Glutamatergic neuron (in vitro differentiated cells): ENCODE results near the gene SLC38A8. TPM values are rescaled to one million over a fixed set of nuclear protein-coding genes. Genes with fewer than 3 reads are reported as not detected.

ENCODE experiments used
- DNase-seq: peaks from one replicate; pipeline ENCODE4 v3.0.0; 2022
- H3K27ac Mint-ChIP-seq: one replicate; pipeline ENCODE4 v1.8.0; 2020; ENCODE audit warnings: mild to moderate bottlenecking, mixed read lengths, inconsistent platforms; ENCODE audit not compliant: unreplicated experiment
- H3K27me3 Mint-ChIP-seq: one replicate; pipeline ENCODE4 v1.8.0; 2020; ENCODE audit warnings: mild to moderate bottlenecking, moderate library complexity, mixed read lengths, inconsistent platforms; ENCODE audit not compliant: unreplicated experiment
- H3K36me3 Mint-ChIP-seq: one replicate; pipeline ENCODE4 v1.8.0; 2020; ENCODE audit warnings: mild to moderate bottlenecking, mixed read lengths, inconsistent platforms; ENCODE audit not compliant: unreplicated experiment
- H3K4me1 Mint-ChIP-seq: one replicate; pipeline ENCODE4 v1.8.0; 2020; ENCODE audit warnings: mild to moderate bottlenecking, low read depth, mixed read lengths, inconsistent platforms; ENCODE audit not compliant: unreplicated experiment
- H3K4me3 Mint-ChIP-seq: one replicate; pipeline ENCODE4 v1.8.0; 2020; ENCODE audit warnings: mild to moderate bottlenecking, mixed read lengths, inconsistent platforms; ENCODE audit not compliant: unreplicated experiment
- H3K9me3 Mint-ChIP-seq: one replicate; pipeline ENCODE4 v1.8.0; 2020; ENCODE audit warnings: mild to moderate bottlenecking, moderate library complexity, mixed read lengths, inconsistent platforms; ENCODE audit not compliant: unreplicated experiment
- long read RNA-seq: library from polyadenylated mRNA; unstranded; transcript quantifications from one replicate; pipeline ENCODE4 v2.0.0, GENCODE V29; 2020; ENCODE audit not compliant: unreplicated experiment
- total RNA-seq: library from RNA; stranded (reverse); fragmentation: NEBNext Ultra II Directional; extraction: Animal tissue kit (Norgen Biotek cat#: 25700); gene quantifications from one replicate; pipeline ENCODE4 v1.2.1, GENCODE V29; 2021; ENCODE audit not compliant: unreplicated experiment
- TF ChIP-seq, protein P1 (sequence below): fragments of 200-600 bp; sonication (generic); IDR thresholded peaks from one replicate; pipeline ENCODE4 v1.5.0; 2021; ENCODE audit not compliant: partially characterized antibody, unreplicated experiment

SLC38A8 gene
- total RNA-seq = not detected
- long read RNA-seq = 0 reads

DNA sequence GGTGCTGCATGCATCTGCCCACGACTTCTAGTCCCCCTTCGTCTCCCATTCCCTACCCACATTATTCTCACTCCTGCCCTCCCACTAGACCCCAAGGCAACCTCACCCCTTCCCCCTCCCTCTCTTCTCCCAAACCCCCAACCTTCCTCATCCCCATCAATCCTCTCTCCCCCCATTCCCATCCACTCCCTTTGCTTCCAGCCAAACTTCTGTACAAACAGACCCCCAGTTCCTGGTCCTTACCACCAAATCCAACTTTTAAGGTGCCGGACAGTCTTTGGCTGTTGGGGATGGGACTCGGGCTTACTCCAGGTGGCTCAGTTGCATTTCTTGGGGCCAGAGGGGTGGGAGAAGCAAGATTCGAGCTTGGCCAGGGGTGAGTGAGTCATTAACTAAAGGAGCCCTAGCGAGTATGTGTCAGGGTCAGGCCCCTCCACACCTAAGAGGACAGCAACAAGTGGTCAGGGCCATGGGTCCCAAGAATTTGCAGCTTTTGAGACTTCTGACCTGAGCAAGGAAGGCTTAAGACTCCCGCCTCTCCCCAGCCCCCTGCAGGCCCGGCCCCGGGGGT, at the start of gene SLC38A8:
SLC38A8 (minus strand) TSS at position 488 of the 571 bp plus-strand sequence. CDS start 638 bp downstream, outside the sequence.
- Mint-ChIP-seq H3K4me3 (no peak within 1 kb of the TSS), H3K36me3 (no peaks in the 10 kb centered on the region), H3K4me1 (peaks cover 27% of the 10 kb centered on the region), H3K27me3 (peaks cover 11% of the 10 kb centered on the region), H3K27ac (no peak within 1 kb of the TSS), H3K9me3 (peaks cover 12% of the 10 kb centered on the region)
- TF ChIP-seq, protein P1, sequence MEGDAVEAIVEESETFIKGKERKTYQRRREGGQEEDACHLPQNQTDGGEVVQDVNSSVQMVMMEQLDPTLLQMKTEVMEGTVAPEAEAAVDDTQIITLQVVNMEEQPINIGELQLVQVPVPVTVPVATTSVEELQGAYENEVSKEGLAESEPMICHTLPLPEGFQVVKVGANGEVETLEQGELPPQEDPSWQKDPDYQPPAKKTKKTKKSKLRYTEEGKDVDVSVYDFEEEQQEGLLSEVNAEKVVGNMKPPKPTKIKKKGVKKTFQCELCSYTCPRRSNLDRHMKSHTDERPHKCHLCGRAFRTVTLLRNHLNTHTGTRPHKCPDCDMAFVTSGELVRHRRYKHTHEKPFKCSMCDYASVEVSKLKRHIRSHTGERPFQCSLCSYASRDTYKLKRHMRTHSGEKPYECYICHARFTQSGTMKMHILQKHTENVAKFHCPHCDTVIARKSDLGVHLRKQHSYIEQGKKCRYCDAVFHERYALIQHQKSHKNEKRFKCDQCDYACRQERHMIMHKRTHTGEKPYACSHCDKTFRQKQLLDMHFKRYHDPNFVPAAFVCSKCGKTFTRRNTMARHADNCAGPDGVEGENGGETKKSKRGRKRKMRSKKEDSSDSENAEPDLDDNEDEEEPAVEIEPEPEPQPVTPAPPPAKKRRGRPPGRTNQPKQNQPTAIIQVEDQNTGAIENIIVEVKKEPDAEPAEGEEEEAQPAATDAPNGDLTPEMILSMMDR = no peak
- DNase-seq = no peak

DNA sequence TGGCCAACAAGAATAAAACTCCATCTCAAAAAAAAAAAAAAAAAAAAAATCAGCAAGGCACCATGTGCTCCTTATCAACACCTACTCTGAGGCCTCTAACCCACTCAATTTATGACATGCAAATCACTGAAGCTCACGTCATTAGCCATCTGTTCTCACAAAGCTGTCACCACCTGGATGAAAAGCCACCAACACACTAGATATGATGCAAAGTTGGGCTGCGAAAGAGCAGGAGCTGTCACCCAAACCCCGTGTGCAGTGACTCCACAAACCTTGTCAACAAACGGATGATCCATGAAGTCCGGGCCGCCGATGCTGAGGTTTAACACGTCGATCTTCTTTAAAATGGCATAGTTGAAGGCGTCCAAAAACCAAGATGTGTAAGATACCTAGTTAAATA, 48.9 kb upstream of the SLC38A8 start:
- peaks cover 18% of the 10 kb centered on the region for H3K27me3 Mint-ChIP-seq
- no peaks in the 10 kb centered on the region for H3K36me3 Mint-ChIP-seq
- TF ChIP-seq, protein P1 = no peak
- H3K4me3 Mint-ChIP-seq = peak overlapping the region; percentile 78
- peak; percentile 30 for DNase-seq
- H3K9me3 Mint-ChIP-seq = peaks cover 26% of the 10 kb centered on the region
- H3K4me1 Mint-ChIP-seq = peaks cover 72% of the 10 kb centered on the region
- H3K27ac Mint-ChIP-seq = peak overlapping the region; percentile 95

DNA sequence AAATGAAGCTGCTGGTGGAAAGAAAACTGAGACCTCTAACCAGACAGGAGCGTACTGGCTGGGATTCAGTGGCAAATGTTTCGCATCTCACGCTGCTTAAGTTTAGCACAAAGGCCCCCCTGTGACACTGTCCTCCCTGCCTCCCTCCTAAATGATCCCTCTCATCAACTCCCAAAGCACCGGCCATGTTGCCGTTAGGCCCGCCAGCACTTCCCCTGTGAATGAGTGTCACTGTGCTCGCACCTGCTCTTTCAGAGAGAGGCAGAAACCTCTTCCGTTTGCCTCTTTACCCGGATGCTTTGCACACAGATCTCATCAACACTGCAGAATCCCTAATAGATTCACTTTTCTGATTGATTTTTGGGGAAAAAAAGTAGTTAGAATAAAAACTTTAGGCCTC, 47.6 kb upstream of the SLC38A8 start:
- Mint-ChIP-seq H3K4me1 (peaks cover 72% of the 10 kb centered on the region), H3K4me3 (peak overlapping the region; percentile 63), H3K9me3 (peaks cover 28% of the 10 kb centered on the region), H3K27ac (peak overlapping the region; percentile 88), H3K27me3 (peaks cover 21% of the 10 kb centered on the region), H3K36me3 (no peaks in the 10 kb centered on the region)
- peak; percentile 40 for DNase-seq
- TF ChIP-seq, protein P1 = no peak

DNA sequence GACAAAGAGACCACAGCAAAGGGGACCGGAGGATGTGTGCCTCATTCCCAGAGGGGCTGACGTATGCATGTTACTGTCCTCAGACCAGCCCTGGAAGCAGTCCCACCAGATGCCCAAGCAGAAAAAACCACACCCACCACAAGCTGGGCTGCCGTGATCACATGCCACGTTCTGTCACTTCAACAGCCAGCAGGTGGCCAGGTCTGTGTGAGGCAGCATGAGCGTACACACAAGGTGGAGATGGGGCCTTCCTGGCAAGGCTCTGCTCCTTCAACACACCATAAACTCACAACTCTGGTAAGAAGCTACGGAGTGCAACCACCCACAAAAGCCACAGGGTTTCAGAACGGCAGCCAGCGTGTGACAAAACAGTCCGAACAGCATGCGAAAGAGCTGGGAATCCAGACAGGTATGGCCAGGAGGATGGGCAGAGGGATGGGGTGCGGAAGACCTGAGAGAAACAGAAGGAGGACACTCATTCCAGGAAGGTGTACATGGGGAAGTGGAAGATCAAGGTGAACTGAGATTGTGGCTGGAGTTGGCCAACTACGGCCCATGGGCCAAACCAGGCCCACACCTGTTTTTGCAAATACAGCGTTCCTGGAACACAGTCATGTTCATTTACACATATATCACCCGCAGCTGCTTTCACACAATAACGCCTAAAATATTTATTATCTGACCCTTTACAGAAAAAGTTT, 46.2 kb upstream of the SLC38A8 start:
- no peaks in the 10 kb centered on the region for H3K36me3 Mint-ChIP-seq
- peaks cover 21% of the 10 kb centered on the region for H3K27me3 Mint-ChIP-seq
- DNase-seq = peak; percentile 72
- H3K27ac Mint-ChIP-seq = peak overlapping the region; percentile 92
- TF ChIP-seq, protein P1 = peak; percentile 2
- peaks cover 28% of the 10 kb centered on the region for H3K9me3 Mint-ChIP-seq
- H3K4me3 Mint-ChIP-seq = peak overlapping the region; percentile 78
- H3K4me1 Mint-ChIP-seq = peaks cover 64% of the 10 kb centered on the region
